ENCODE measurements around the gene COLEC12.

DNA sequence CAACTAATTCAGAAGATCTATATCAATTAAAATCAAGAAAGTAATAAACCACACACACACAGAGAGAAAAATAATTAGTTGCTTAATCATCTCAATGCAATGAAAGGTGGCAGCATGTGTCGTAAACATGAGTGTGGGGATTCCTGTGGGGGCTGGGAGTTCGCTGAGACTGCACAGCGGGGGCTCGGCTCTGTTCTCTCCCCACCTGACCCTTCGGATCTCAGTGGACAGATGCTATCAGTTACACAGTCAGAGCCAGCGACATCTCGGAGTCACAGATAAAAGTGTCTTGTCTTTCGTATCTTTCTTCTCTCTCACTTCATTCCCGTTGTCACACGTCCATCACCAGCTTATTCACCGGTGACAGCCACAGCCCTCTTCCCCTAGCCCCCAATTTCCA is 37.1 kb downstream of the COLEC12 start:
- TF ChIP-seq, protein P1, sequence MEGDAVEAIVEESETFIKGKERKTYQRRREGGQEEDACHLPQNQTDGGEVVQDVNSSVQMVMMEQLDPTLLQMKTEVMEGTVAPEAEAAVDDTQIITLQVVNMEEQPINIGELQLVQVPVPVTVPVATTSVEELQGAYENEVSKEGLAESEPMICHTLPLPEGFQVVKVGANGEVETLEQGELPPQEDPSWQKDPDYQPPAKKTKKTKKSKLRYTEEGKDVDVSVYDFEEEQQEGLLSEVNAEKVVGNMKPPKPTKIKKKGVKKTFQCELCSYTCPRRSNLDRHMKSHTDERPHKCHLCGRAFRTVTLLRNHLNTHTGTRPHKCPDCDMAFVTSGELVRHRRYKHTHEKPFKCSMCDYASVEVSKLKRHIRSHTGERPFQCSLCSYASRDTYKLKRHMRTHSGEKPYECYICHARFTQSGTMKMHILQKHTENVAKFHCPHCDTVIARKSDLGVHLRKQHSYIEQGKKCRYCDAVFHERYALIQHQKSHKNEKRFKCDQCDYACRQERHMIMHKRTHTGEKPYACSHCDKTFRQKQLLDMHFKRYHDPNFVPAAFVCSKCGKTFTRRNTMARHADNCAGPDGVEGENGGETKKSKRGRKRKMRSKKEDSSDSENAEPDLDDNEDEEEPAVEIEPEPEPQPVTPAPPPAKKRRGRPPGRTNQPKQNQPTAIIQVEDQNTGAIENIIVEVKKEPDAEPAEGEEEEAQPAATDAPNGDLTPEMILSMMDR (conservative IDR thresholded peaks at IDR 0.05; ENCODE audit: low read length) = no peak
- TF ChIP-seq EZH2phosphoT487 (IDR thresholded peaks at IDR 0.05; ENCODE audit: borderline replicate concordance) = no peak
